ENCODE results near the gene HS3ST1. TPM values are rescaled to one million over a fixed set of nuclear protein-coding genes. Genes with fewer than 3 reads are reported as not detected.
"Not testable (repeated sequence)": the region's sequence is repeated elsewhere in the genome, so short reads cannot be mapped to it uniquely, and the experiment has no call there.

HS3ST1 gene
- total RNA-seq, 1 donor: under 0.01 TPM

GRCh38 chr4:11399461-11399971 is 29.2 kb downstream of the HS3ST1 start:
- Histone ChIP-seq H3K79me2 (ENCODE audit: insufficient read depth, low read length) (no peaks in the 10 kb centered on the region), H3K9me3 (ENCODE audit: low read depth, low read length) (no peaks in the 10 kb centered on the region), H3K36me3 (ENCODE audit: insufficient read depth, low read length) (no peaks in the 10 kb centered on the region), H3K4me2 (ENCODE audit: insufficient read depth, low read length) (no peak overlapping the region), H3K4me3 (ENCODE audit: insufficient read depth, low read length) (no peak overlapping the region), H3K4me1 (ENCODE audit: insufficient read depth, low read length) (no peaks in the 10 kb centered on the region), H4K20me1 (ENCODE audit: insufficient read depth, low read length) (no peaks in the 10 kb centered on the region), H3K27me3 (ENCODE audit: insufficient read depth, low read length) (no peaks in the 10 kb centered on the region), H3K27ac (ENCODE audit: low read depth, low read length) (no peak overlapping the region), H2AFZ (ENCODE audit: low read length) (no peak overlapping the region)
- DNase-seq (ENCODE audit: insufficient read length, low spot score, missing footprints): no peak
- TF ChIP-seq, protein P1, sequence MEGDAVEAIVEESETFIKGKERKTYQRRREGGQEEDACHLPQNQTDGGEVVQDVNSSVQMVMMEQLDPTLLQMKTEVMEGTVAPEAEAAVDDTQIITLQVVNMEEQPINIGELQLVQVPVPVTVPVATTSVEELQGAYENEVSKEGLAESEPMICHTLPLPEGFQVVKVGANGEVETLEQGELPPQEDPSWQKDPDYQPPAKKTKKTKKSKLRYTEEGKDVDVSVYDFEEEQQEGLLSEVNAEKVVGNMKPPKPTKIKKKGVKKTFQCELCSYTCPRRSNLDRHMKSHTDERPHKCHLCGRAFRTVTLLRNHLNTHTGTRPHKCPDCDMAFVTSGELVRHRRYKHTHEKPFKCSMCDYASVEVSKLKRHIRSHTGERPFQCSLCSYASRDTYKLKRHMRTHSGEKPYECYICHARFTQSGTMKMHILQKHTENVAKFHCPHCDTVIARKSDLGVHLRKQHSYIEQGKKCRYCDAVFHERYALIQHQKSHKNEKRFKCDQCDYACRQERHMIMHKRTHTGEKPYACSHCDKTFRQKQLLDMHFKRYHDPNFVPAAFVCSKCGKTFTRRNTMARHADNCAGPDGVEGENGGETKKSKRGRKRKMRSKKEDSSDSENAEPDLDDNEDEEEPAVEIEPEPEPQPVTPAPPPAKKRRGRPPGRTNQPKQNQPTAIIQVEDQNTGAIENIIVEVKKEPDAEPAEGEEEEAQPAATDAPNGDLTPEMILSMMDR (IDR thresholded peaks at IDR 0.05; ENCODE audit: extremely low read depth, low read depth, low read length): no peak

- H2AFZ ChIP-seq (ENCODE audit: low read length): no peak overlapping the region
- H3K9me3 ChIP-seq (ENCODE audit: low read depth, low read length): no peaks in the 10 kb centered on the region
- no peaks in the 10 kb centered on the region for H3K27me3 ChIP-seq (ENCODE audit: insufficient read depth, low read length)
- H3K27ac ChIP-seq (ENCODE audit: low read depth, low read length): no peak overlapping the region
- H3K4me2 ChIP-seq (ENCODE audit: insufficient read depth, low read length): no peak overlapping the region
- H4K20me1 ChIP-seq (ENCODE audit: insufficient read depth, low read length): no peaks in the 10 kb centered on the region
- no peak for DNase-seq (ENCODE audit: insufficient read length, low spot score, missing footprints)
- H3K4me3 ChIP-seq (ENCODE audit: insufficient read depth, low read length): no peak overlapping the region
- no peaks in the 10 kb centered on the region for H3K79me2 ChIP-seq (ENCODE audit: insufficient read depth, low read length)
- TF ChIP-seq, protein P1 (IDR thresholded peaks at IDR 0.05; ENCODE audit: extremely low read depth, low read depth, low read length): no peak
- H3K4me1 ChIP-seq (ENCODE audit: insufficient read depth, low read length): no peaks in the 10 kb centered on the region
- no peaks in the 10 kb centered on the region for H3K36me3 ChIP-seq (ENCODE audit: insufficient read depth, low read length)
Observed at GRCh38 chr4:11397819-11398610, 30.7 kb downstream of the HS3ST1 start.

DNA sequence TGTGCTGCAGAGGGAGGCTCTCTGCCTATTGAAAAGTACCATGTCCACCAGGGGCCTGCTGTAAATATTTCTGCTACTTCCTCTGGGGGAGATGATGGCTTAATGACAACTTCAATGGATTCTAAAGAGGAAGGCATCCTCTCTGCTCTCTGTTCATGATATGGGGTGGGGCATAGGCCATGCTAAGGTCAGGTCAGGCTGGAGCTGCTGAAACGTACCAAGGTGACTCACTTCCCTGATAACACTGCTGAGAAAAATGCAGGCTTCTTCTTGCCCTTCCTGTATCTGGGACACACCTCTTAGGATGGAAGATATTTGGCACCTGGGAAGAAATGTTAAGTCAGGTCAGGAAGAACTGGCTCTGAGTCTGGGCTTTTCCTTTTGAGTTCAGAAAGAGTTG is 31.5 kb downstream of the HS3ST1 start:
- no peaks in the 10 kb centered on the region for H3K36me3 ChIP-seq (ENCODE audit: insufficient read depth, low read length)
- H3K27me3 ChIP-seq (ENCODE audit: insufficient read depth, low read length): no peaks in the 10 kb centered on the region
- no peak for DNase-seq (ENCODE audit: insufficient read length, low spot score, missing footprints)
- no peaks in the 10 kb centered on the region for H3K79me2 ChIP-seq (ENCODE audit: insufficient read depth, low read length)
- no peak overlapping the region for H3K4me2 ChIP-seq (ENCODE audit: insufficient read depth, low read length)
- TF ChIP-seq, protein P1 (IDR thresholded peaks at IDR 0.05; ENCODE audit: extremely low read depth, low read depth, low read length): no peak
- H4K20me1 ChIP-seq (ENCODE audit: insufficient read depth, low read length): no peaks in the 10 kb centered on the region
- no peaks in the 10 kb centered on the region for H3K9me3 ChIP-seq (ENCODE audit: low read depth, low read length)
- no peak overlapping the region for H3K4me3 ChIP-seq (ENCODE audit: insufficient read depth, low read length)
- H3K4me1 ChIP-seq (ENCODE audit: insufficient read depth, low read length): no peaks in the 10 kb centered on the region
- no peak overlapping the region for H2AFZ ChIP-seq (ENCODE audit: low read length)
- H3K27ac ChIP-seq (ENCODE audit: low read depth, low read length): no peak overlapping the region

GRCh38 chr4:11393551-11393950 is 35.1 kb downstream of the HS3ST1 start:
- no peak overlapping the region for H3K27ac ChIP-seq (ENCODE audit: low read depth, low read length)

DNA sequence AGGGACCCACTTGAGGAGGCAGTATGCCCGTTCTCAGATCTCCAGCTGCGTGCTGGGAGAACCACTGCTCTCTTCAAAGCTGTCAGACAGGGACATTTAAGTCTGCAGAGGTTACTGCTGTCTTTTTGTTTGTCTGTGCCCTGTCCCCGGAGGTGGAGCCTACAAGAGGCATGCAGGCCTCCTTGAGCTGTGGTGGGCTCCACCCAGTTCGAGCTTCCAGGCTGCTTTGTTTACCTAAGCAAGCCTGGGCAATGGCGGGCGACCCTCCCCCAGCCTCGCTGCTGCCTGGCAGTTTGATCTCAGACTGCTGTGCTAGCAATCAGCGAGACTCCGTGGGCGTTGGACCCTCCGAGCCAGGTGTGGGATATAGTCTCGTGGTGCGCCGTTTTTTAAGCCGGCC is 44.6 kb downstream of the HS3ST1 start:
- H4K20me1 ChIP-seq (ENCODE audit: insufficient read depth, low read length); H3K79me2 ChIP-seq (ENCODE audit: insufficient read depth, low read length); H3K27ac ChIP-seq (ENCODE audit: low read depth, low read length); H3K36me3 ChIP-seq (ENCODE audit: insufficient read depth, low read length); H2AFZ ChIP-seq (ENCODE audit: low read length); H3K4me2 ChIP-seq (ENCODE audit: insufficient read depth, low read length); H3K4me1 ChIP-seq (ENCODE audit: insufficient read depth, low read length); H3K9me3 ChIP-seq (ENCODE audit: low read depth, low read length); H3K4me3 ChIP-seq (ENCODE audit: insufficient read depth, low read length); DNase-seq (ENCODE audit: insufficient read length, low spot score, missing footprints); H3K27me3 ChIP-seq (ENCODE audit: insufficient read depth, low read length): not testable (repeated sequence)

More at GRCh38 chr4:11393551-11393950, 35.1 kb downstream of the HS3ST1 start:
- Histone ChIP-seq H3K36me3 (ENCODE audit: insufficient read depth, low read length) (no peaks in the 10 kb centered on the region), H3K4me2 (ENCODE audit: insufficient read depth, low read length) (no peak overlapping the region), H4K20me1 (ENCODE audit: insufficient read depth, low read length) (no peaks in the 10 kb centered on the region), H3K27me3 (ENCODE audit: insufficient read depth, low read length) (no peaks in the 10 kb centered on the region), H3K9me3 (ENCODE audit: low read depth, low read length) (no peaks in the 10 kb centered on the region), H3K4me1 (ENCODE audit: insufficient read depth, low read length) (no peaks in the 10 kb centered on the region), H3K79me2 (ENCODE audit: insufficient read depth, low read length) (no peaks in the 10 kb centered on the region), H3K4me3 (ENCODE audit: insufficient read depth, low read length) (no peak overlapping the region), H2AFZ (ENCODE audit: low read length) (no peak overlapping the region)
- DNase-seq (ENCODE audit: insufficient read length, low spot score, missing footprints): no peak
- TF ChIP-seq, protein P1 (IDR thresholded peaks at IDR 0.05; ENCODE audit: extremely low read depth, low read depth, low read length): no peak

Data from osteoblast (primary cell).